Measurements from ENCODE around the gene TRAF1.

The TRAF1 gene

DNA sequence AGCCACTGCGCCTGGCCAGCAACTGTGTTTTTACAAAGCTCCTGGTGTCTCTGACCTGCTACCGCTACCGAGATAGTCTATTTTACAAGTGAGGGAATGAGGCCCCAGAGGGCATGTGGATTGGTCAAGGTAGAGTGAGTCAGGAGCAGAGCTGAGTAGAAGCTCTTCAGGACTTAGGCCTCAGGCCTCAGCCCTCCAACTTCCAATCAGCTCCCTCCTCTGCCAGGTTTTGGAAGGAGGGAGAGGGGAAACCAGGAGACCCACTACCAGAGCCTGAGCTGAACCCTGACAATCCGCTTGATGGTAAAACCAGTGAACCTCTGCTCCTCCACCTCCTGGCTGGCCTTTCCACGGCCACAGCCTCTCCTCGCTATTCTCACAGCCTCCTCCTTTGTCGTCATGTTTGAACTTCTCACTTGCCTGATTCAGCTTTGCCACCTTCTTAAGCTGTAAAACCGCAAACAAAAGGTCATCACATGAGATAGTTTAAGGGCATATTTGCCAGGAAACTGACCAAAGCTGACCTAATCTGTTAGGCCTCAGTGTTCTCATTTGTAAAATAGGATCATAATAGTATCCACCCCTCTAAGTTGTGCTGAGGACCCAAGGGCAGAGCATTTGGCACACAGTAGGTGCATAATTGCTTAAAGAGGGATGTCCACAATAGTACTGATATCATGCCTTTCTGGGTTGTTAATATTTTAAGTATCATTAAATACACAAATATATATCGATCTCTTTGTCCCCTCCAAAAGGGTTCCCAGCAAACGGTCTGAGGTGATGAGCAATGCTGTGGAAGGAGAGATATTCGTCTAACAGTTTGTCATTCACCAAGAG, 1.7 kb downstream of the TRAF1 start:
- DNase-seq: no peak

DNA sequence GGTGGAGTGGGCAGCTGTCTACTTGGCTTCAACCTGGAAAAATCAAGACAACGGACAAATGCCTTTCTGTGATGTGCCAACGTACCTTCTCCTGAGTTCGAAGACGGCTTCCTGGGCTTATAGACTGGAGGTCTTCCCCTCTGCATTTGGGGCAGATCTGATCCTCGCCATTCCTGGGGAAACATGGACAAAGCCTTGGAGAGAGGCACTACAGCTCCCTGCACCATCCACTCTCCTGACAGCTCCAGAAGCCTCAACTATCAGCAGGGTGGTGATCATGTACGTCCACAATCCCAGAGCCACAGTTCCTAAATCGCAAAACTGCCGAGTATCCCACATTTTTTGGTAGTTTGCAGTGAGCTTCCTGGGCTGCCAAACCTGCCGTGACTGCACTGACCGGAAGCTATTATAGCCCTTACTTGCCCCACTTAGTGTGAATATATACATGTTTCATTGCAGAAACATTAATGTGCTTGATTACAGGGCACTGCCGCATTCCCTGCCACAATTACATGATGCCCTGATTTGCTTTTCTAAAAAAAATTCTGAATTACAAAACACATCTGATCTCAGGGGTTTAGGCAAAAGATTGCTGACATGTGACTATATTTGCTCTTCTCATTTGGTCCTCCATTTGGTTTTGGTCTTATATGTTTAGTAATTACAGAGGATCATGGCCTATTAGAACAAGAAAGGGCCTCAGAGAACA, 2.8 kb downstream of the TRAF1 start:
- no peak for DNase-seq

DNA sequence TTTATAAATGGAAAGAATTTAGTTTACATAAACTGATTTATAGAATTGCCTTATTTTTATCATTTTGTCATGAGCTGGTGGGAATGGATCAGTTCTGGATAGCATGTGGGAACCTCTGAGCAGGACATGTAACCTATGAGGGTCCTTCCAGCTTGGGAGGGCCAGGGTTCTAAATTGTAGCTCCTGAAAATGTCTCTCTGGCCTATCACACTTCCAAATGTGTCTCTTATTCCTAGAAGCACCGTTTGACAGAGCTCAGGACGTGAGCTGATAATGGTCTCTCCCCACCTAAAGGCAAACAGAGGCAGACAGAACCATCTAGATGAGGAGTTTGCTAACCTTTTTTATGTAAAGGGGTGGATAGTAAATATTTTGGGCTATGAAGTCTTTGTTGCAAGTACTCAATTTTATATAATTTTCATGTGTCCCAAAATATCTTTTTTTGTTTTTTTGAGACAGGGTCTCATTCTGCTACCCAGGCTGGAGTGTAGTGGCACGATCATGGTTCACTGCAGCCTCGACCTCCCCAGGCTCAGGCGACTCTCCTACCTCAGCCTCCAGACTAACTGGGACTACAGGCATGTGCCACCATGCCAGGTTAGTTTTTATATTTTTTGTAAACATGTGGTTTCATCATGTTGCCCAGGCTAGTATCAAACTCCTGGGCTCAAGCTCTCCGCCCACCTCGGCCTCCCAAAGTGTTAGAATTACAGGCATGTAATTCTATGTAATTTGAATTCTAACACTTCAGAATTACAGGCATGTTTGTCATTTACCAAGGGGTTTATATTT, 4.0 kb downstream of the TRAF1 start:
- no peak for DNase-seq

DNA sequence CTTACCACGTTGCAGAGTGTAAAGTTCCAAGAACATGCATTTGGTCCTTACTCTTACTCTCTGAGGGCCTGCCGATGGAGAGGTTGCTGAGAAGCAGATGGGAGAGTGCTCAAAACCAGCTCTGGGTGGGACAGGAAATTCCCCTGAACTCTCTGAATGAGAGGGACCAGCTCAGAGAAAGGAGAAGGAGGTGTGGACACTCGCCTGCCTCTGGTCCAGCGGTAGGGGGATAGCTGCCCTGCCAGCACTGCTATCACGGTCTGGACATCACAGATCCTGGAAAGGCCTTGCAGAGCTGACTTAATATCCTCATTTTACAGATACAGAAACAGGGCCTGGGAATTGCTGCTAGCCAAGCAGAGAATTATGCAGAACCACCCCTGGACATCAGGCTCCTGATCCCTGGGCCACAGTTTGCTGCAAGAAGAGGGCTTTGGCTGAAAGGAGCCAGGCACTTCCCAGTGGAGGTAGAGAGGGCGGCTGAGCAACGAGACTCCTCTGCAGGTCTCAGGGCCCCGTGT, 4.9 kb downstream of the TRAF1 start:
- no peak for DNase-seq

DNA sequence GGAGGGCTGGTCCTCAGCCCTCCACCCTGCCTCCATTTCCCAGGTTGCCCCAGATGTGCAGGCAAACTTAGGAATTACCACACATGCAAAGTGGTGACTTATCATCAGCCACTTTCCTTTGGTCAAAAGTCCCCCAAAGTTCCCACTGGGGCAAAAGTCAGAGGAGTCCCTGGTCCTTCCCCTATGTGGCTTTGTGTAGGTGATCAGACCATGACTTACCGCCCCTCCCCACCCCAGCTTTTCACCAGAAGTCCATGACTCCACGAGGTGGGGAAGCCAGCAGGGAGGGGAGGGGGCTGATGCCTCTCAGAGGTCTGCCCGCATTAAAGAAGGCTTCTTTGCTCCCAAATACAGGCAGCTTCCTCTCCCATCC, 5.8 kb downstream of the TRAF1 start:
- no peak for DNase-seq

DNA sequence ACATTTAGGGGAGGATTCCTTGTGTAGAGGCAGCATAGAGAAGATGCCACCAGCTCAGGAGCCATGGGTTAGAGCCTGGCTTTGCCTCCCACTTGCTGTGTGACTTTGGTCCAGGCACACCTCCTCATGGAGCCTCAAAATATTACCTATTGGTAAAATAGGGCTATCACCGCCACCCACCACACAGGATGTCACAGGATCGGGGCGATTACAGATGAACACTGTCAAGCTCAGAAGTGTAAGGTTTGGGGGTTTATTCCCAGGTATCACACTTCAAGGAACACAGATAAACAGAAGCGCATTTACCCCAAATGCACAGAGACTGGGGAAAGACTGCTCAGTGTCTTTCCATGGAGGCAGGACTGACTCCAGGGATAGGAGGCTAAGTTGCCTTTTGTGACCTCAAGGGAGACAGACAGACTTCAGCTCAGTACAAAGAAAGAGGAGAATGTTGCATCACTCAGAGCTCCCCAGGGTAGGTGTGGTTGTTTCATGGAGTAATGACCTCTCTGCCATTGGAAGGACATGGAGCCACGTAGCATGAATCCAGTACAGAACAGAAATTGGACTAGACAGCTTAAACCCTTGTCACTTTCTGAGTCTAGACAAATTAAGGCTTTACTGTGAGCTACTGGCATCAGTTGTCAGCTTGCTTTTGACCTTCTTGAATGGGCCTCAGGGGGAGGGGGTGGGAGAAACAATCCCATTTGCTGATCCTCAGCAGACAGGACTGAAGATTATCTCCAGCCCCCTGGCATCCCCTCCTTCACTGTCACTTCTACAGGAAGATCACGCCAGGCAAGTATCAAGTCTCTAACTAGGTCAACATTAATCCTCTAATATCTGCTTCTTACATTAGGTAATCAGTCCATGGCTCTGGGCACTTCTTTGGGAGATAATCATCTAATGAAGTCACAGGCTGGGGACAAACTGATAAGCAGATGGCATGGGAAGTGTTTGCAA, 6.5 kb downstream of the TRAF1 start:
- DNase-seq: no peak

DNA sequence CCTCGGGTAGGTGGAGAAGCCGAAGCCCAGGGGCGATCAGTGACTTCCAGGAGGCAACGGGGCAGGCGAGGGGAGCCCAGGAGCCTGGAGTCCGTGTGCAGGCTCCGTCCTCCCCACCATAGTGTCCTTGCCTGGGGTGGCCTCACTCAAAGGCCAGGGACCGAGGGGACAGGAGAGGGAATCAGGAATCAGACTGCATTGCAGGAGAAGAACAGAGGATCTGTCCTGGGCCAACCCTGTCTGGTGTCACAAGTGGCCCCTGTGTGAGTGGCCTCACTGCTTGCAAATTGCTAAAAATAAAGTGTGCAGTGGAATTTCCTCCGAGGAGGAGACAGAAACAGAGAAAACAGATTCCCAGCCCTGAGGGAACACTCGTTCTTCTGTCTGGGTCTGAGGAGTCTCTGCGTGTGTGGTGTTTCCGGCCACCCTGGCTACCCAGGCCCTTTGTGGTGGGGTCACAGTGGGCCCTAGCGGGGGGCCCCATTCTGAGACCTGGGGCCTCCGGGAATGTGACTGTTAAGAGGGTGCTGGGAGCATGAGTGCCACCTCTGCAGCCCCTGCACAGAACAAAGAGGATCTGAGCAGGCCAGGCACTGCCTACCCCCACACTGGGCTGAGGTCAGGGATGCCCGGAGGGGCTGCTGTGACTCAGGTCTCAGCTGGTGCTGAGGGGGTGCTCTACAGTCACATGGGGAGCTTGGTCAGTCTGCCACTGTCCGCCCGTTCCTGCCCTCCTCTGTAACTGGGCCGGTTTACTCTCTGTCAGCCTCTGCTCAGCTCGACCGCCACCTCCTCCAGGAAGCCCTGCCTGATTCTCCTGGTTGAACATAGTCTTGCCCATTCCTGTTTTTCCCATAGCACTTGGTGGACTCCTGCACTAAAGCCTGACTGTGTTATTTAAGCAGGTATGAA, 7.4 kb downstream of the TRAF1 start:
- DNase-seq: peak in 2 of 56 donors; percentile 12 to 42

DNA sequence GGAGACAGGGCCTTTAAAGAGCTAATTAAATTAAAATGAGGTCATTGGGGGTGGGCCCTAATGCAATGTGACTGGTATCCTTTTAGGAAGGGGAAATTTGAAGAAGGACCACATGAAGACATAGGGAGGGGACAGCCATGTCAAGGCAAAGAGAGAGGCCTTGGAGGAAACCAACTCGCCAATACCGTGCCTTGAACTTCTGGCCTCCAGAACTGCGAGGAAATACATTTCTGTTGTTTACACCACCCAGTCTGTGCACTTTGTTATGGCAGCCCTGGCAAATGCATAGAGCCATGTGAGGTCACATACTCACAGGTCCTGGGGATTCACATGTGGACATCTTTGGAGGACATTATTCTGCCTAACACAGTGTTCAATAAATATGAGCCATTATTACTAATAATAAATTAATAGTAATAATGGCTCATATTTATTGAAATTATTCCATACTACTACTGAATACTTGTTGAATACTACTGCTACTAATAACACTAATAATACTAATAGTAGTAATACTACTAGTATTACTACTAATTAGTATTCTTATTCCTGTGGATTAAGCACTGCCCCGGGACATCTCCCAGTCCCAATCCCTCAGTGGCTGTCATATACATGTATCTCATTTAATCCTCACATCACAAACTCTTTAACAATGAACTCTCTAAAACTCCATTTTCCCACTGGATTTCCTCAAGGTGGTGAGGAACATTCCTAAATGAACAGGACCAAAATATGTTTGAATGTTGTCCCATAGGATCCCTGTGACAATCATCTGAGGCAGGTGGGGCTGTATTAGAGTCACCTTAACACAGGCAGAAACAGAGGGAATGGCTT, 8.4 kb downstream of the TRAF1 start:
- DNase-seq: no peak

DNA sequence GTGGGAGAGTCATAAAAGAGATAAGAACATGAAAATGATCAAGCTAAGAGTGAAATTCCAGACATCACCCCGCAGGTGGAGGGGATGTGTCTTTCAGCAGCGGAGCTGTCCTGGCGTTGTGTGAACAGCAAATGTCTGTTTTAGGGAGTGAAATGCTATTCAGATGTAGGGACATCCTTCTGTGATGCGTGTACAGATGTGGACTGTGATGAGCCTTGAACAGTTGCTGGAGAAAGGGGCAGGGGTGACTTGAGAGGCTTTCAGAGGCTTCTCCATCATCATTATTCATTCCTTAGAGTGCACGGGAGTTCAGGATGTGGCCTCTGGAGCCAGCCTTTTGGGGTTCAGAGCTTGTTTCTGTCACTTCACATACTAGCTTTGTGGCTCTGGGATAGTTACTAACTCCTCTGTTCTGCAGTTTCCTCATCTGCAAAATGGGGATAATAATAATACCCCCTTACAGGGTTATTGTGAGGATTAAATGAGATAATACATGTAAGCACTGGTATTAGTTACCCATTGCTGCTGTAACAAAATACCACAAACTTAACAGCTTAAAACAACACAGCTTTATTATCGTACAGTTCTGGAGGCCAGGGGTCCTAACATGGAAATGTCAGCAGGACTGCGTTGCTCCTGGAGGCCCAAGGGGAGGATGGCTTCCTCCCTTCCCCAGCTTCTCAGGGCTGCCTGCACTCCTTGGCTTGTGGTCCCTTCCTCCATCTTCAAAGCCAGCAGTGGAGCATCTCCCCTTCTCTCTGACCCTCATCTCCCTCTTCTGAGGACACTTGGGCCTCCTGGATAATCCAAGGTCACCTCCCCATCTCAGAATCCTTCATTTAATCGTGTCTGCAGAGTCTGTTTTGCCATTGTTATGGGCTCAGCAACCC, 9.4 kb downstream of the TRAF1 start:
- DNase-seq: no peak

DNA sequence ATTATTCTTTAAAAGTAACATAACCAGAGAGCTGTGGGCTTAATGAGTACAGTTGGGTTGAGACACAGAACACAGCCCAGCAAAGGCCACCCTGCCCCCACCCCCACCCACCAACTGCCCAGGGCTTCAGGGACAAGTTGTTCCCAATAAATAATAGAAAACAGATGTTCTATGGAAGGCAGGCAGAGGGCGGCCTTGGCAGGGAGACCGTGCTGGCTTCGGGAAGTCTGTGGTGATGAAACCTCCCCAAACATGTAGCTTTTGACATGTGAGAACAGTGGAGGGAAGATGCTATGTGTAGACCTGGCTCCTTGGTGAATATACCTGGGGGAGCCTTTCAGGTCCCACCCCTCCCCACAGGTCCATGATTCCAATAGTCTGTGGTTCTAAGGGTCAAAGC, 10.0 kb downstream of the TRAF1 start:
- DNase-seq: peak in 39 of 56 donors; percentile 12 to 72 (median 47)

DNA sequence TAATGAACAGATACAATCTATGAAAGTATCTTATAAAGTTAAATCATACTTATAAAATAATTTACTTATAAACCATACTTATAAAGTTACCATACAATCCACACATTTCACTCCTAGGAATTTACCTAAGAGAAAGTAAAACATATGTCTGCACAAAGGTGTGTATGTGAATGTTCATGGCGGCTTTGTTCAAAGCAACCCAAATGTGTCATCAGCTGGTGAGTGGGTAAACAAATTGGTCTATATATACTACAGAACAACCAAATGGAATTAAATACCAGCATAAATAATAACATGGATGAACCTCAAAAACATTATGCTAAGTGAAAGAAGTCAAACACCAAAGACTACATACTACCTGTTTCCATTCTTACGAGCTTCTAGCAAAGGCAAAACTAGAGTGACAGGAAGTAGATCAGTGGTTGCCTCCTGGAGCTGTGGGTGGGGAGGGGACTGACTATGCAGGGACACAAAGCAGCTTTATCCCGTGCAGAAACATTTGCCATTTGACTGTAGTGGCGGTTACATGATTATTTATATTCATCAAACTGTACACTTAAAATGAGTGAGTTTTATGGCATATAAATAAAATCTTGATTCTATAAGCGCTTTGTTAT, 10.6 kb downstream of the TRAF1 start:
- peak in 5 of 56 donors; percentile 4 to 30 (median 12) for DNase-seq

DNA sequence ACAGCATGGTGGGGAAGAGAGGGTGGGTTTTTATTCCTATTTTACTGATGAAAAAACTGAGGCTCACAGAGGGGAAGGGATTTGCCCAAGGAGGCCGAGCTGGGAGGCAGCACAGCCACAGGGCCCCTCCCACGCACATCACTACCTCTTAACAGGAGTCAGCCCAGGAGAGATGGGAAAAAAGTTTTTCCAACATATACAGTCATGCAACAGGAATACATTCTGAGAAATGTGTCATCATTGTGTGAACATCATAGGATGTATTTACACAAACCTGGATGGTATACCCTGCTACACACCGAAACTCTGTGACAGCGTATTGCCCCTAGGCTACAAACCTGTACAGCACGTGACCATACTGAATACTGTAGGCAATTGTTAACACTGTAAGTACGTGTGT, 11.6 kb downstream of the TRAF1 start:
- DNase-seq: no peak

DNA sequence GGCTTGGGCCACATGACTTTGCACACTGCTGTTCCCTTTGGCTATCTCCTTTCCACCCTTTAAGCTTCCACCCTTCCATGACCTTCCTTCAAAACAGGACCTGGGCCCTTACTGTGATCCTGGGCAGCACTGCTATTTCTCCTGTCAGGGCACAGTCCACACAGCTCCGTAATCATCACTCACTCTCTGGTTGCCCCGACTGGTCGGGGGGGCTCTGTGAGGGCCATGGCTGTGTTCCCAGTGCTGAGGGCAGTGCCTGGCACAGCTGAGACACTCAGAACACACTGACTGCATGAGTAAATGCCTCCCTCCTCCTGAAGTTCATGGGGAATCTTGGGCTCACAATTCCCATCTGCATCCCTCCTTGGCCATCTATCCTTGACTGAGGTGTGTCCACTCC, 12.2 kb downstream of the TRAF1 start:
- peak in 52 of 56 donors; percentile 14 to 90 (median 72) for DNase-seq

DNA sequence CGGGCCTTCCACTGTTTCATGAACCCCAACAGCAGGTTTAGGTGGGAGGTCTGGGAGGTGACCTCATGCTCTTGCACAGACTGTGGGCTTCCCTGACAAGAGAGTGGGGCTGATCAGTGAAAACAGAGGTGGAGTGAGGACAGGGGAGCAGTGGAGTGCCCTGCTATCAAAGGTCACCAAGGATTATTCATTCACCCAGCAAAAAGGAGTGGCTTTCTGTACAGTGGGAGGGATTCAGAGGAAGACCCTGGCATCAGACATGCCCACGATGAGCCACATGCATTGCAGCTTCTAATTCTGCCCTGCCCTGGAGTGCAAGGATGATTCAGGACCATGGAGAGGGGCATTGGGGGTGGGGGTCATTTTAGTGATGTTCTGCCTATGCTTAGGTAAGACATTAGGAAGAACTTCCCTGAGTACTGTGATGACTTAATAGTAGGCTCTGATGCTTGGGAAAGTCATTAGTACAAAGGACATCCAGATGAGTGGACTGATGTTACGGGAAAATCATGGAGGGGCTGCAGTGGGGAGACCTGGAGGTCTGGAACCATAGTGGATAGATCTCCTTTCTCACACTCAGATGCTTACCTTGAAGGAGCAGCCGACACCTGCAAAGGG, 12.8 kb downstream of the TRAF1 start:
- DNase-seq: peak in 1 of 56 donors; percentile 5

DNA sequence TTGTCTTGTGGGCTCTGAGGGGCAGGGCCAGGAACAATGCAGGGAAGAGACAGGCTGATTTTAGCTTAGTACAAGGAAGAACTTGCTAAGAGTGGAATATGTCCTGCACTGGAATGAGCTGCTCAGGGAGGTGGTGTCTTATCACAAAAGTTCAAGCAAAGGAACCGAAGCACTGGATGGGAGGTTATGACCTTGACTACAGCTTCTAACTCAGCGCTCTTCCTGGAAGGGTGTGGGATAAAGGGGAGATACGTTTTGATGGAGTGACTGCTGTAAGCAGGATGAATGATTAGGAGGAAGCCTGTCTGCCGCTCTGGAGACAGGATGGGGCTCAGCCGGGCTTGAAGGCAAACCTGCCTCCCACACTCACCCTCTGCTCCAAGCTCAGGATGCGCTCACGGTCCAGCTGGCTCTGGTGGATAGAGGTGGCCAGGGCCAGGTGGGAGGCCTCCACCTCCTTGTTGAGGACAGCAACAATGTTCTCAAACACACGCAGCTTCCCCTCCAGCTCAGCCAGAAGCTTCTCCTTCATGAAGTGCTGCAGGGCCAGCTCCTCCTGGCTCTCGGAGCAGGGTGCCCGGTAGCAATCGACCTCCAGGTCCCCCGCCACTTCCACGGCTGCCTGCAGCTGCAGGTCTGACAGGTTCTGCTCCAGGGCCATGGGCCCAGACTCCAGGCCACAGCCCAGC, 13.5 kb downstream of the TRAF1 start:
- DNase-seq: no peak

DNA sequence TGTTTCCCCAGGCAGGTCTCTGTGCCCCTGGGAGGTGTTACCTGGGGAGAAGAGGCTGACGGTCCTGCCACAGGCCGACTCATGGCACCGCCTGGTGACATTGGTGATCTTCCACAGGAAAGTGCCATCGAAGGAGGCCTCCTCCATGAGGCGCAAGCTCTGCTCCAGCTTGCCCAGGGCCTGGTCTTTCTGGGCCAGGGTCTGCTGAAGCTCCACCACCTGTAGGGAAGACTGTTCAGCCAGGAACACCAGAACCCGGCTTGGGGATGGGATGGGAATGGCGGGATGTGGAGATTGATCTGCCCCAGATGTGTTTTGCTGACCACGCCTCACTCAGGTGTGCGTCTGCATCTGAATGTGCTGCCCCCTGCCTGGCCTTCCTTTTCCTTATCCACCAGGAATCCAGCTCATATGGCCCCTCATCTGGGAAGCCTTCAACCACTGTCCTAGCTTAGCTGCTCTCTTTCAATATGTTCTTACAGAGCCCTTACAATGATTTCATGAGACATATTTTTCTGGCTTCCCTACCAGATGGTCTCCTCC, 15.2 kb downstream of the TRAF1 start:
- DNase-seq: no peak

All from amygdala (tissue), 56 donors.